Stomach (tissue), 9 donors: ENCODE measurements around the gene ATP9B. TPM values are rescaled to one million over a fixed set of nuclear protein-coding genes. Genes with fewer than 3 reads are reported as not detected.

Experiments
- DNase-seq, 2 donors: peaks; one replicate each; pipeline versions ENCODE4 v3.0.0 to v3.0.0-alpha.2; 2013 to 2019
- H3K27ac ChIP-seq, 5 donors: fragments of 200-600 bp in 4 of 5; sonication (generic) in 4 of 5; one replicate each; pipeline ENCODE4 v1.5.1; 2013 to 2019; ENCODE audit warnings: mild to moderate bottlenecking in 1 of 5, moderate library complexity in 1 of 5
- H3K27me3 ChIP-seq, 3 donors: fragments of 200-600 bp; sonication (generic); one replicate each; pipeline ENCODE4 v1.5.1; 2017 to 2019; ENCODE audit warnings: mixed run types in 1 of 3
- H3K36me3 ChIP-seq, 4 donors: fragments of 200-600 bp; sonication (generic); 1 replicate in 3 of 4; 2 replicates in 1 of 4; pipeline ENCODE4 v1.5.1; 2016 to 2019
- H3K4me1 ChIP-seq, 4 donors: fragments of 200-600 bp; sonication (generic); one replicate each; pipeline ENCODE4 v1.5.1; 2016 to 2019
- H3K4me3 ChIP-seq, 4 donors: fragments of 200-600 bp; sonication (generic) in 3 of 4; one replicate each; pipeline ENCODE4 v1.5.1; 2016 to 2019; ENCODE audit warnings: mild to moderate bottlenecking in 1 of 4
- H3K9me3 ChIP-seq, 4 donors: fragments of 200-600 bp; sonication (generic); one replicate each; pipeline ENCODE4 v1.5.1; 2016 to 2019
- CTCF ChIP-seq, 7 experiments: fragments of 450-650 bp in 4 of 7; fragments of 200-600 bp in 3 of 7; sonication (generic) in 3 of 7; IDR thresholded peaks; one replicate each; pipeline ENCODE4 v1.5.1; 2016 to 2019; ENCODE audit warnings: antibody characterized with exemption in 7 of 7, control low read depth in 2 of 7, mild to moderate bottlenecking in 1 of 7
- EP300 ChIP-seq: sonication (generic); formaldehyde crosslinking; IDR thresholded peaks from one replicate; pipeline ENCODE4 v1.6.1; 2017; ENCODE audit warnings: antibody characterized with exemption
- POLR2A ChIP-seq, 4 donors: fragments of 450-650 bp; IDR thresholded peaks; one replicate each; pipeline ENCODE4 v1.6.1; 2016; ENCODE audit warnings: antibody characterized with exemption in 4 of 4, control low read depth in 2 of 4, mild to moderate bottlenecking in 1 of 4, moderate library complexity in 1 of 4
- POLR2AphosphoS5 ChIP-seq, 3 donors: sonication (generic); formaldehyde crosslinking; IDR thresholded peaks; one replicate each; pipeline ENCODE4 v1.6.1; 2016; ENCODE audit warnings: antibody characterized with exemption in 3 of 3
- WGBS, 5 donors: extraction: QIAGEN DNeasy Blood & Tissue Kit in 3 of 5; methylation state at CpG; one replicate each; pipeline versions ENCODE4 v1.1.5 to v1.1.7; 2013 to 2018; 5-methylcytosine and 5-hydroxymethylcytosine counted together
- intact Hi-C: fragments of 100-400 bp; cut with DNase I; formaldehyde crosslinking; loops from one replicate; pipeline ENCODE4 v1.15.1; 2023; ENCODE audit warnings: low total_unique reads
- polyA plus RNA-seq, 3 donors: library from polyadenylated mRNA; stranded (reverse); fragments of 200-250 nt; gene quantifications; one replicate each; pipeline ENCODE4 v1.2.3, GENCODE V29; 2013
- total RNA-seq, 5 donors: library from RNA; depleted of rRNA; stranded (reverse); fragments of >200 nt; gene quantifications; one replicate each; pipeline versions ENCODE4 v1.1.0 to v1.2.3, GENCODE V29; 2014 to 2016
- donor health status: healthy with polysubstance abuse.
- donor health status: Bipolar disorder and iron deficiency.
- donor health status: healthy.

ATP9B gene
- total and polyA plus RNA-seq, 8 donors, result 10.6 to 128 (median 34.9) TPM

DNA sequence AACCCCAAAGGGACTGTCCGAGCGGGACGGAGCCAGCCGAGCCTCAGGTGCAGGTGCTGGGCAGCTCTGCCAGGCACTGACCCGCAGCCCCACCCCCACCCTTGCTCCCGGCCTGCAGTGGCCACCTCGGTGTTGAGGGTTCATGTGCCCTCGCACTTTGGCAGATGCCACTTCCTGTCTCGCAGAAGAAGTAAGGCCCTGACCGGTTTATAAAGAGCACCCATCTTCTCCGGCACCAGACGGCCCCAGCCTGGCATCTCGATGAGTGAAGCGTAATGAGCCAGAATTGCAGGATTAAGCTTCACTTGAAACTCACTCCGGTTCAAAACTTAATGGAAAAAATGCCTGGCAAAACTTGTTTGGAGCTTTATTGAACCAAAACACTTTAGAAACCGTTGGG is 315.6 kb downstream of the ATP9B start:
- TF ChIP-seq CTCF (IDR thresholded peaks at IDR 0.05), result no peak
- no peak for TF ChIP-seq POLR2A (IDR thresholded peaks at IDR 0.05)
- no peak for TF ChIP-seq POLR2AphosphoS5 (IDR thresholded peaks at IDR 0.05)
- no peak for TF ChIP-seq EP300
- peaks cover 0 to 68% (median 30%) of the 10 kb centered on the region in 3 donors for H3K27me3 ChIP-seq
- no peak overlapping the region for H3K27ac ChIP-seq
- intact Hi-C loops, result loop anchor here (5.0 kb wide), 1 partner anchor 257 kb away; no protein-coding TSS in a partner anchor
- H3K9me3 ChIP-seq, result no peaks in the 10 kb centered on the region
- peaks cover 0 to 5% (median 0%) of the 10 kb centered on the region in 4 donors for H3K4me1 ChIP-seq
- H3K36me3 ChIP-seq, result peaks cover 0 to 9% (median 0%) of the 10 kb centered on the region in 4 donors
- H3K4me3 ChIP-seq, result no peak overlapping the region
- no peak for DNase-seq
- WGBS, 5 donors, result 57 to 76% (median 67%) methylated on average over 12 to 16 of the region's 16 CpGs

DNA sequence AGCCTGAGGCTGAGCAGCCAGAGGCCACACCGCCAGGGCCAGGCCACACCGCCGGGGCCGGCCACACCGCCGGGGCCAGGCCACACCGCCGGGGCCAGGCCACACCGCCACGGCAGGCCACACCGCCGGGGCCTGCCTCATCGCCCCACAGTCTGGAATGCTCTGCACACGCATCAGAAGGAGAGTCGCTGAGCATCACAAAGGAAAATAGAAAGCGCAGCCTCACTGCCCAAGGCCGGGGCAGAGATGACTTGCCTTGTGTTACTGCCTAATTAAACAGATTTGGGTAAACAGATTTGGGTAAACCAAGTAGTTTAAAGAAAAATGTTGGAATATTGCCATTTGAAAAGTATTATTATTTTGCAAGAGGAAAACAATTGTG is 316.1 kb downstream of the ATP9B start:
- no peak for DNase-seq
- H3K9me3 ChIP-seq, result no peaks in the 10 kb centered on the region
- peaks cover 0 to 5% (median 0%) of the 10 kb centered on the region in 4 donors for H3K4me1 ChIP-seq
- no peak overlapping the region for H3K27ac ChIP-seq
- no peak overlapping the region for H3K4me3 ChIP-seq
- intact Hi-C loops, result no loop called here
- no peak for TF ChIP-seq POLR2AphosphoS5 (IDR thresholded peaks at IDR 0.05)
- no peak for TF ChIP-seq EP300
- no peak for TF ChIP-seq POLR2A (IDR thresholded peaks at IDR 0.05)
- peaks cover 0 to 73% (median 30%) of the 10 kb centered on the region in 3 donors for H3K27me3 ChIP-seq
- H3K36me3 ChIP-seq, result peaks cover 0 to 4% (median 0%) of the 10 kb centered on the region in 4 donors
- WGBS, 5 donors, result 66 to 71% (median 69%) methylated on average over 16 to 17 of the region's 17 CpGs

DNA sequence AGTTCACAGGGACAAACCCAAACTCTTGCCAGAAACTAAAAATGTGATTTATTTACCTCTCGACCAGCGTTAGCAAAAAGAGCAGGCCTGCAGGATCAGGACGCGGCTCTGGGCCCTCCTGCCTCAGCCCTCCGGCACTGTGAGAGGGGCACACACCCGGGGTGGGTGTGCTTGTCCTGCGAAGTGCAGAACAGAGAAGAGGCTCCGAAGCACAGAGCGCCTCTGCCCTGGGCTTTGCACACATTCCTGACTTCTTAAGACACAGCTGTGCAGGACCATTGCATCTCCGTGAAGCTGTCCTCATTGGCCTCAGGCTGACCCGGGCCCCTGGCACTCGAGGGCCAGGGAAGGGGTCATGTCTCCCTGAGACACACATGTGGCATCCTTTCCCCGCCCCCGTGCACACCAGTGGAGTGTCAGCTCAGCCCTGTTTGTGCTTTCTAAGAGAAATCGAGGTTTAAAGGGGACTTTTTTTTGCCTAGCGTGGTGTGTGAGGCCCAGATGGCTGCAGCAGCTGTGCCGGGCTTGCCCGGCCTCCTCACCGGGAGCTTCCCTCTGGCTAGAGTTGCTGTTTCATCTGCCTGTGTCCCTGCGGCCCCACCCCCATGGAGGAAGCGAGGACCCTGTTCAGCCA is 316.6 kb downstream of the ATP9B start:
- Histone ChIP-seq H3K27ac (no peak overlapping the region), H3K27me3 (peaks cover 0 to 78% (median 30%) of the 10 kb centered on the region in 3 donors), H3K4me1 (peaks cover 0 to 5% (median 0%) of the 10 kb centered on the region in 4 donors), H3K36me3 (no peaks in the 10 kb centered on the region), H3K4me3 (no peak overlapping the region), H3K9me3 (no peaks in the 10 kb centered on the region)
- no peak for TF ChIP-seq POLR2A (IDR thresholded peaks at IDR 0.05)
- no peak for TF ChIP-seq POLR2AphosphoS5 (IDR thresholded peaks at IDR 0.05)
- TF ChIP-seq CTCF (IDR thresholded peaks at IDR 0.05), result no peak
- no peak for TF ChIP-seq EP300
- whole genome bisulfite sequencing, 5 donors, result 60 to 68% (median 66%) methylated on average over 18 to 21 of the region's 21 CpGs
- no peak for DNase-seq
- intact Hi-C loops, result no loop called here

DNA sequence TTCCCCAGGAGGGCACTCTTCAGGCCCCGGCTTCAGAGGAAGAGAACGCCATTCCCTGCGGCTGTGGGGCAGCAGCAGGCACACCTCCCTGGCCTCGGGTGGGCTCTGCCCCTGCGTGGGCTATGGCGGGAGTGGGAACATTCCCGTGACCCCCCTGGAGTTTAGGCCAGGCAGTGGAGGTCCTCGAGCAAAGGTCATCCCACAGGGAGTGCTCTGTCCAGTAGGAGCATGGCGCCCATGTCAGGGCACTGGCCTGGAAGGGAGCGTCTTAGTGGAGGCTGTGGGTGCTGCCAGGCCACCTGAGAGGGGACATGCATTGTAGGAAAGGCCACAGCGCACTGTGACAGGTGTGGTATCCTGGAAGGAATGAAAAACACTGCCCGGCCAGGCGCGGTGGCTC is 317.4 kb downstream of the ATP9B start:
- peaks cover 0 to 84% (median 35%) of the 10 kb centered on the region in 3 donors for H3K27me3 ChIP-seq
- H3K27ac ChIP-seq, result no peak overlapping the region
- TF ChIP-seq POLR2A (IDR thresholded peaks at IDR 0.05), result no peak
- no peak for TF ChIP-seq EP300
- no peak for TF ChIP-seq CTCF (IDR thresholded peaks at IDR 0.05)
- no peak for TF ChIP-seq POLR2AphosphoS5 (IDR thresholded peaks at IDR 0.05)
- WGBS, 5 donors, result 77 to 92% (median 88%) methylated on average over 6 to 14 of the region's 14 CpGs
- H3K36me3 ChIP-seq, result no peaks in the 10 kb centered on the region
- peak in 1 of 2 donors; percentile 15 for DNase-seq
- H3K4me1 ChIP-seq, result peaks cover 0 to 5% (median 0%) of the 10 kb centered on the region in 4 donors
- H3K9me3 ChIP-seq, result no peaks in the 10 kb centered on the region
- no peak overlapping the region for H3K4me3 ChIP-seq
- intact Hi-C loops, result no loop called here

GRCh38 chr18:79387214-79387613 is 318.0 kb downstream of the ATP9B start:
- H3K36me3 ChIP-seq, result no peaks in the 10 kb centered on the region
- WGBS, 5 donors, result 63 to 82% (median 69%) methylated on average over 6 of the region's 6 CpGs
- H3K27me3 ChIP-seq, result peaks cover 3 to 89% (median 37%) of the 10 kb centered on the region in 3 donors
- H3K4me1 ChIP-seq, result peaks cover 0 to 5% (median 0%) of the 10 kb centered on the region in 4 donors
- no peaks in the 10 kb centered on the region for H3K9me3 ChIP-seq
- intact Hi-C loops, result no loop called here
- TF ChIP-seq POLR2AphosphoS5 (IDR thresholded peaks at IDR 0.05) (no peak), POLR2A (IDR thresholded peaks at IDR 0.05) (no peak), CTCF (IDR thresholded peaks at IDR 0.05) (no peak), EP300 (no peak)
- H3K4me3 ChIP-seq, result no peak overlapping the region
- no peak overlapping the region for H3K27ac ChIP-seq
- peak in 1 of 2 donors; percentile 13 for DNase-seq
